ENCODE data around the gene DNAAF3.

- TF ChIP-seq, protein P1, sequence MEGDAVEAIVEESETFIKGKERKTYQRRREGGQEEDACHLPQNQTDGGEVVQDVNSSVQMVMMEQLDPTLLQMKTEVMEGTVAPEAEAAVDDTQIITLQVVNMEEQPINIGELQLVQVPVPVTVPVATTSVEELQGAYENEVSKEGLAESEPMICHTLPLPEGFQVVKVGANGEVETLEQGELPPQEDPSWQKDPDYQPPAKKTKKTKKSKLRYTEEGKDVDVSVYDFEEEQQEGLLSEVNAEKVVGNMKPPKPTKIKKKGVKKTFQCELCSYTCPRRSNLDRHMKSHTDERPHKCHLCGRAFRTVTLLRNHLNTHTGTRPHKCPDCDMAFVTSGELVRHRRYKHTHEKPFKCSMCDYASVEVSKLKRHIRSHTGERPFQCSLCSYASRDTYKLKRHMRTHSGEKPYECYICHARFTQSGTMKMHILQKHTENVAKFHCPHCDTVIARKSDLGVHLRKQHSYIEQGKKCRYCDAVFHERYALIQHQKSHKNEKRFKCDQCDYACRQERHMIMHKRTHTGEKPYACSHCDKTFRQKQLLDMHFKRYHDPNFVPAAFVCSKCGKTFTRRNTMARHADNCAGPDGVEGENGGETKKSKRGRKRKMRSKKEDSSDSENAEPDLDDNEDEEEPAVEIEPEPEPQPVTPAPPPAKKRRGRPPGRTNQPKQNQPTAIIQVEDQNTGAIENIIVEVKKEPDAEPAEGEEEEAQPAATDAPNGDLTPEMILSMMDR (IDR thresholded peaks at IDR 0.05; ENCODE audit: borderline replicate concordance, extremely low read depth, low read length, poor library complexity, severe bottlenecking), result no peak
- no peak for TF ChIP-seq EZH2 (IDR thresholded peaks at IDR 0.05; ENCODE audit: borderline replicate concordance, low read depth, low read length, severe bottlenecking)
Measured at GRCh38 chr19:55188625-55189024, 22.2 kb upstream of the DNAAF3 start.
